GM21528 (cell line): ENCODE measurements around the gene SUFU.
"Not testable (repeated sequence)": the region's sequence is repeated elsewhere in the genome, so short reads cannot be mapped to it uniquely, and the experiment has no call there.

Experiments
- ATAC-seq: cut with Tn5 transposase; IDR thresholded peaks from one replicate; pipeline ENCODE4 v1.9.1; 2021; ENCODE audit warnings: mild to moderate bottlenecking, moderate library complexity; ENCODE audit not compliant: unreplicated experiment, low FRiP score

SUFU gene

GRCh38 chr10:102661658-102662028 is 157.9 kb downstream of the SUFU start:
- peak; percentile 29 for ATAC-seq

- ATAC-seq, result no peak
Measured at GRCh38 chr10:102665904-102666509, 162.2 kb downstream of the SUFU start.

- not testable (repeated sequence) for ATAC-seq
Measured at GRCh38 chr10:102667411-102667810, 163.6 kb downstream of the SUFU start.

GRCh38 chr10:102668326-102669107 is 164.7 kb downstream of the SUFU start:
- no peak for ATAC-seq

GRCh38 chr10:102669206-102670064 is 165.7 kb downstream of the SUFU start:
- ATAC-seq, result no peak

GRCh38 chr10:102670065-102670670 is 166.4 kb downstream of the SUFU start:
- no peak for ATAC-seq

GRCh38 chr10:102670871-102671434 is 167.2 kb downstream of the SUFU start:
- ATAC-seq, result no peak

GRCh38 chr10:102673236-102673818 is 169.6 kb downstream of the SUFU start:
- no peak for ATAC-seq

GRCh38 chr10:102673819-102674511 is 170.2 kb downstream of the SUFU start:
- no peak for ATAC-seq

GRCh38 chr10:102674566-102674965 is 170.8 kb downstream of the SUFU start:
- ATAC-seq, result no peak

GRCh38 chr10:102675011-102675665 is 171.4 kb downstream of the SUFU start:
- ATAC-seq, result no peak

- no peak for ATAC-seq
Measured at GRCh38 chr10:102675666-102676533, 172.1 kb downstream of the SUFU start.

- ATAC-seq, result no peak
Measured at GRCh38 chr10:102676534-102677315, 173.0 kb downstream of the SUFU start.

- no peak for ATAC-seq
Measured at GRCh38 chr10:102677331-102678067, 173.7 kb downstream of the SUFU start.

GRCh38 chr10:102678068-102678400 is 174.3 kb downstream of the SUFU start:
- no peak for ATAC-seq

GRCh38 chr10:102678842-102679289 is 175.1 kb downstream of the SUFU start:
- no peak for ATAC-seq

- ATAC-seq, result no peak
Measured at GRCh38 chr10:102679596-102679995, 175.8 kb downstream of the SUFU start.
